Measurements from ENCODE around the gene LITAF. TPM values are rescaled to one million over a fixed set of nuclear protein-coding genes. Genes with fewer than 3 reads are reported as not detected.

Gene LITAF
- total and polyA plus RNA-seq, 4 donors: 40.7 to 86.3 (median 59.3) TPM

- Histone ChIP-seq H3K27me3 (ENCODE audit: control insufficient read depth, insufficient read depth, low read length) (no peaks in the 10 kb centered on the region), H3K4me3 (ENCODE audit: low read depth, low read length) (no peak overlapping the region), H3K27ac (ENCODE audit: low read depth, low read length) (no peak overlapping the region), H3K9me3 (ENCODE audit: control insufficient read depth, insufficient read depth, low read length) (no peaks in the 10 kb centered on the region), H3K36me3 (ENCODE audit: control insufficient read depth, insufficient read depth, low read length) (no peaks in the 10 kb centered on the region), H3K4me1 (ENCODE audit: control insufficient read depth, insufficient read depth, low read length) (peaks cover 44% of the 10 kb centered on the region)
- WGBS (ENCODE audit: insufficient coverage): 64% methylated on average over 9 of the region's 12 CpGs
- DNase-seq (ENCODE audit: low read depth in 4 of 6, low spot score in 6 of 6): no peak
Observed at GRCh38 chr16:11630046-11630767, 43.5 kb upstream of the LITAF start.

- DNase-seq (ENCODE audit: low read depth in 4 of 6, low spot score in 6 of 6): no peak
- H3K4me3 ChIP-seq (ENCODE audit: low read depth, low read length): no peak overlapping the region
- no peaks in the 10 kb centered on the region for H3K36me3 ChIP-seq (ENCODE audit: control insufficient read depth, insufficient read depth, low read length)
- peaks cover 44% of the 10 kb centered on the region for H3K4me1 ChIP-seq (ENCODE audit: control insufficient read depth, insufficient read depth, low read length)
- H3K27ac ChIP-seq (ENCODE audit: low read depth, low read length): peak overlapping the region; percentile 42
- no peaks in the 10 kb centered on the region for H3K9me3 ChIP-seq (ENCODE audit: control insufficient read depth, insufficient read depth, low read length)
- 70% methylated on average over 19 of the region's 23 CpGs for WGBS (ENCODE audit: insufficient coverage)
- no peaks in the 10 kb centered on the region for H3K27me3 ChIP-seq (ENCODE audit: control insufficient read depth, insufficient read depth, low read length)
Observed at GRCh38 chr16:11629071-11630030, 42.6 kb upstream of the LITAF start.

GRCh38 chr16:11627822-11628457 lies 41.2 kb upstream of the LITAF start:
- Histone ChIP-seq H3K36me3 (ENCODE audit: control insufficient read depth, insufficient read depth, low read length) (no peaks in the 10 kb centered on the region), H3K27me3 (ENCODE audit: control insufficient read depth, insufficient read depth, low read length) (no peaks in the 10 kb centered on the region), H3K9me3 (ENCODE audit: control insufficient read depth, insufficient read depth, low read length) (no peaks in the 10 kb centered on the region), H3K27ac (ENCODE audit: low read depth, low read length) (no peak overlapping the region), H3K4me1 (ENCODE audit: control insufficient read depth, insufficient read depth, low read length) (peaks cover 39% of the 10 kb centered on the region), H3K4me3 (ENCODE audit: low read depth, low read length) (no peak overlapping the region)
- WGBS (ENCODE audit: insufficient coverage): 82% methylated on average over 9 of the region's 15 CpGs
- DNase-seq (ENCODE audit: low read depth in 4 of 6, low spot score in 6 of 6): no peak

- H3K9me3 ChIP-seq (ENCODE audit: control insufficient read depth, insufficient read depth, low read length): no peaks in the 10 kb centered on the region
- no peak overlapping the region for H3K4me3 ChIP-seq (ENCODE audit: low read depth, low read length)
- H3K36me3 ChIP-seq (ENCODE audit: control insufficient read depth, insufficient read depth, low read length): no peaks in the 10 kb centered on the region
- no peaks in the 10 kb centered on the region for H3K27me3 ChIP-seq (ENCODE audit: control insufficient read depth, insufficient read depth, low read length)
- peaks cover 34% of the 10 kb centered on the region for H3K4me1 ChIP-seq (ENCODE audit: control insufficient read depth, insufficient read depth, low read length)
- no peak overlapping the region for H3K27ac ChIP-seq (ENCODE audit: low read depth, low read length)
- no peak for DNase-seq (ENCODE audit: low read depth in 4 of 6, low spot score in 6 of 6)
- WGBS (ENCODE audit: insufficient coverage): 100% methylated on average over 3 of the region's 5 CpGs
Observed at GRCh38 chr16:11627292-11627663, 40.6 kb upstream of the LITAF start.

- Histone ChIP-seq H3K9me3 (ENCODE audit: control insufficient read depth, insufficient read depth, low read length) (no peaks in the 10 kb centered on the region), H3K4me1 (ENCODE audit: control insufficient read depth, insufficient read depth, low read length) (peaks cover 34% of the 10 kb centered on the region), H3K27me3 (ENCODE audit: control insufficient read depth, insufficient read depth, low read length) (no peaks in the 10 kb centered on the region), H3K36me3 (ENCODE audit: control insufficient read depth, insufficient read depth, low read length) (no peaks in the 10 kb centered on the region), H3K4me3 (ENCODE audit: low read depth, low read length) (no peak overlapping the region), H3K27ac (ENCODE audit: low read depth, low read length) (no peak overlapping the region)
- no peak for DNase-seq (ENCODE audit: low read depth in 4 of 6, low spot score in 6 of 6)
- WGBS (ENCODE audit: insufficient coverage): 92% methylated on average over 14 of the region's 16 CpGs
Observed at GRCh38 chr16:11626657-11627291, 40.1 kb upstream of the LITAF start.

- H3K27me3 ChIP-seq (ENCODE audit: control insufficient read depth, insufficient read depth, low read length): no peaks in the 10 kb centered on the region
- no peak overlapping the region for H3K4me3 ChIP-seq (ENCODE audit: low read depth, low read length)
- H3K36me3 ChIP-seq (ENCODE audit: control insufficient read depth, insufficient read depth, low read length): no peaks in the 10 kb centered on the region
- DNase-seq (ENCODE audit: low read depth in 4 of 6, low spot score in 6 of 6): no peak
- 77% methylated on average over 3 of the region's 4 CpGs for WGBS (ENCODE audit: insufficient coverage)
- H3K9me3 ChIP-seq (ENCODE audit: control insufficient read depth, insufficient read depth, low read length): no peaks in the 10 kb centered on the region
- no peak overlapping the region for H3K27ac ChIP-seq (ENCODE audit: low read depth, low read length)
- peaks cover 29% of the 10 kb centered on the region for H3K4me1 ChIP-seq (ENCODE audit: control insufficient read depth, insufficient read depth, low read length)
Observed at GRCh38 chr16:11625769-11626168, 39.0 kb upstream of the LITAF start.

GRCh38 chr16:11624636-11625607 lies 38.2 kb upstream of the LITAF start:
- WGBS (ENCODE audit: insufficient coverage): 96% methylated on average over 9 of the region's 16 CpGs
- DNase-seq (ENCODE audit: low read depth in 4 of 6, low spot score in 6 of 6): no peak
- no peak overlapping the region for H3K4me3 ChIP-seq (ENCODE audit: low read depth, low read length)
- no peaks in the 10 kb centered on the region for H3K9me3 ChIP-seq (ENCODE audit: control insufficient read depth, insufficient read depth, low read length)
- H3K27me3 ChIP-seq (ENCODE audit: control insufficient read depth, insufficient read depth, low read length): no peaks in the 10 kb centered on the region
- H3K27ac ChIP-seq (ENCODE audit: low read depth, low read length): no peak overlapping the region
- no peaks in the 10 kb centered on the region for H3K36me3 ChIP-seq (ENCODE audit: control insufficient read depth, insufficient read depth, low read length)
- peaks cover 23% of the 10 kb centered on the region for H3K4me1 ChIP-seq (ENCODE audit: control insufficient read depth, insufficient read depth, low read length)

GRCh38 chr16:11624205-11624604 lies 37.5 kb upstream of the LITAF start:
- H3K36me3 ChIP-seq (ENCODE audit: control insufficient read depth, insufficient read depth, low read length): no peaks in the 10 kb centered on the region
- DNase-seq (ENCODE audit: low read depth in 4 of 6, low spot score in 6 of 6): no peak
- peaks cover 16% of the 10 kb centered on the region for H3K4me1 ChIP-seq (ENCODE audit: control insufficient read depth, insufficient read depth, low read length)
- H3K27me3 ChIP-seq (ENCODE audit: control insufficient read depth, insufficient read depth, low read length): no peaks in the 10 kb centered on the region
- no peak overlapping the region for H3K4me3 ChIP-seq (ENCODE audit: low read depth, low read length)
- no peaks in the 10 kb centered on the region for H3K9me3 ChIP-seq (ENCODE audit: control insufficient read depth, insufficient read depth, low read length)
- WGBS (ENCODE audit: insufficient coverage): no CpG with 5 or more reads among the region's 4 CpGs
- no peak overlapping the region for H3K27ac ChIP-seq (ENCODE audit: low read depth, low read length)

Measured in spinal cord (tissue), 10 donors.